Tibial nerve (tissue), 4 donors: ENCODE measurements around the gene AVEN. TPM values are rescaled to one million over a fixed set of nuclear protein-coding genes. Genes with fewer than 3 reads are reported as not detected.

Experiments used
- DNase-seq, 2 donors: peaks; one replicate each; pipeline ENCODE4 v3.0.0-alpha.2; 2019; ENCODE audit warnings: low spot score in 2 of 2
- H3K27ac ChIP-seq, 4 donors: fragments of 200-600 bp; sonication (generic) in 3 of 4; one replicate each; pipeline ENCODE4 v1.5.1; 2017 to 2019; ENCODE audit warnings: mild to moderate bottlenecking in 1 of 4
- H3K27me3 ChIP-seq, 2 donors: fragments of 200-600 bp; sonication (generic) in 1 of 2; one replicate each; pipeline versions ENCODE4 v1.5.1 to v1.6.0; 2017 to 2019
- H3K36me3 ChIP-seq, 3 donors: fragments of 200-600 bp; sonication (generic); one replicate each; pipeline ENCODE4 v1.5.1; 2018 to 2019
- H3K4me1 ChIP-seq, 4 donors: fragments of 200-600 bp; sonication (generic) in 3 of 4; one replicate each; pipeline ENCODE4 v1.5.1; 2017 to 2019
- H3K4me3 ChIP-seq, 4 donors: fragments of 200-600 bp; sonication (generic) in 3 of 4; one replicate each; pipeline ENCODE4 v1.5.1; 2017 to 2019; ENCODE audit warnings: mild to moderate bottlenecking in 1 of 4, moderate library complexity in 1 of 4
- H3K9me3 ChIP-seq, 4 donors: fragments of 200-600 bp; sonication (generic) in 3 of 4; one replicate each; pipeline ENCODE4 v1.5.1; 2017 to 2019
- EP300 ChIP-seq, 2 donors: sonication (generic); formaldehyde crosslinking; IDR thresholded peaks; one replicate each; pipeline ENCODE4 v1.6.1; 2017; ENCODE audit warnings: antibody characterized with exemption in 2 of 2, mild to moderate bottlenecking in 1 of 2
- POLR2A ChIP-seq, 2 donors: fragments of 450-650 bp; IDR thresholded peaks; one replicate each; pipeline ENCODE4 v1.6.1; 2017; ENCODE audit warnings: antibody characterized with exemption in 2 of 2, mild to moderate bottlenecking in 2 of 2, moderate library complexity in 2 of 2
- WGBS, 2 donors: methylation state at CpG; one replicate each; pipeline ENCODE4 v1.1.5; 2018; 5-methylcytosine and 5-hydroxymethylcytosine counted together
- total RNA-seq, 4 donors: library from RNA; depleted of rRNA; stranded (reverse); fragments of >200 nt; gene quantifications; one replicate each; pipeline ENCODE4 v1.1.0, GENCODE V29; 2016
- TF ChIP-seq, protein P1 (sequence below), 5 experiments: fragments of 200-600 bp in 3 of 5; fragments of 450-650 bp in 2 of 5; sonication (generic) in 3 of 5; IDR thresholded peaks; one replicate each; pipeline ENCODE4 v1.5.1; 2016 to 2019; ENCODE audit warnings: antibody characterized with exemption in 5 of 5, mild to moderate bottlenecking in 3 of 5, moderate library complexity in 2 of 5

Gene AVEN, protein sequence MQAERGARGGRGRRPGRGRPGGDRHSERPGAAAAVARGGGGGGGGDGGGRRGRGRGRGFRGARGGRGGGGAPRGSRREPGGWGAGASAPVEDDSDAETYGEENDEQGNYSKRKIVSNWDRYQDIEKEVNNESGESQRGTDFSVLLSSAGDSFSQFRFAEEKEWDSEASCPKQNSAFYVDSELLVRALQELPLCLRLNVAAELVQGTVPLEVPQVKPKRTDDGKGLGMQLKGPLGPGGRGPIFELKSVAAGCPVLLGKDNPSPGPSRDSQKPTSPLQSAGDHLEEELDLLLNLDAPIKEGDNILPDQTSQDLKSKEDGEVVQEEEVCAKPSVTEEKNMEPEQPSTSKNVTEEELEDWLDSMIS
- 10 to 100 TPM; 14.9 to 34.8 (median 25.5) TPM for total RNA-seq

DNA sequence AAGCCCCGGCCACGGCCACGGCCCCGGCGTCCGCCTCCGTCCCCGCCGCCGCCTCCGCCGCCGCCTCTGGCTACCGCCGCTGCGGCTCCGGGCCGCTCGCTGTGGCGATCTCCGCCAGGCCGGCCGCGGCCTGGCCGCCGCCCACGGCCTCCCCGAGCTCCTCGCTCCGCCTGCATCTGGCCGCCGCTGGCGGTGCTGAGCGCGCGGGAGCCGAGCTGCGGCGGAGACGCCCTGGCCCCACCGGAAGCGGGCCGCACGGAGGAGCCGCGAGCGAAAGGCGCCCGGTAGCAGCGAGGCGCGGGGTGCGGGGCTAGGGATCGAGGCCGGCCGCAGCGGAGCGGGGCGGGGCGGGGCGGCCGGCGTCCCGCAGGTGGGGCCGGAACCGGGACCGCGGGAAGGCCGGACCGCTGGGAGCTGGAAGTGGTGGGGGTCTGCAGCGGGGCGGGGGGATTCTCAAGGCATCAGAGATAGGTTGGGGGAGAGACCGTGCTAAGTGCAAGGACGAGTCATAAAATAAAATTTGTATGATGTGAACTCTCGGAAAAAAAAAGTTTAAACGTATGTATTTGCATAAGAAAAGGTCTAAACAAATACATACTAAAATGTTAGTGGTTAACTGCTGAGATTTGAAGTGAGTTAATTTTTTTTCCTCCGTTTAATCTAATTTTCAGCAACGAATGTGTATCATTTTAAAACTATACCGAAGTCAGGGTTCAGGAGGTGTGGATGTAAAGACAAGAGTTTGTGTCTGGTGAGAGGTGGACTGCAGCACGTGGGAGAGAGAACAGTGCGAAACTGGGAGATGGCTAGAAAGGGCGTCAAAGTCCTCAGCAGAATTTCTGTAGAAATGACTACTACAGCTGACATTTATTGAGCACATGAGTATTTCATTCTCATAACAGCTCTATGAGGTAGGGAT is at the start of gene AVEN:
Gene AVEN (minus strand): TSS at position 334 of the 919 bp plus-strand sequence. CDS start 158 bp downstream, at position 176.
- WGBS, 2 donors, result 1 to 4% methylated on average over 15 to 57 of the region's 82 CpGs
- no peaks in the 10 kb centered on the region for H3K36me3 ChIP-seq
- H3K4me3 ChIP-seq, result peak within 1 kb of the TSS; percentile 62 to 89 (median 80)
- peak within 1 kb of the TSS; percentile 89 to 93 (median 90) for H3K27ac ChIP-seq
- TF ChIP-seq EP300 (IDR thresholded peaks at IDR 0.05) (no peak), POLR2A (IDR thresholded peaks at IDR 0.05) (no peak)
- TF ChIP-seq, protein P1, sequence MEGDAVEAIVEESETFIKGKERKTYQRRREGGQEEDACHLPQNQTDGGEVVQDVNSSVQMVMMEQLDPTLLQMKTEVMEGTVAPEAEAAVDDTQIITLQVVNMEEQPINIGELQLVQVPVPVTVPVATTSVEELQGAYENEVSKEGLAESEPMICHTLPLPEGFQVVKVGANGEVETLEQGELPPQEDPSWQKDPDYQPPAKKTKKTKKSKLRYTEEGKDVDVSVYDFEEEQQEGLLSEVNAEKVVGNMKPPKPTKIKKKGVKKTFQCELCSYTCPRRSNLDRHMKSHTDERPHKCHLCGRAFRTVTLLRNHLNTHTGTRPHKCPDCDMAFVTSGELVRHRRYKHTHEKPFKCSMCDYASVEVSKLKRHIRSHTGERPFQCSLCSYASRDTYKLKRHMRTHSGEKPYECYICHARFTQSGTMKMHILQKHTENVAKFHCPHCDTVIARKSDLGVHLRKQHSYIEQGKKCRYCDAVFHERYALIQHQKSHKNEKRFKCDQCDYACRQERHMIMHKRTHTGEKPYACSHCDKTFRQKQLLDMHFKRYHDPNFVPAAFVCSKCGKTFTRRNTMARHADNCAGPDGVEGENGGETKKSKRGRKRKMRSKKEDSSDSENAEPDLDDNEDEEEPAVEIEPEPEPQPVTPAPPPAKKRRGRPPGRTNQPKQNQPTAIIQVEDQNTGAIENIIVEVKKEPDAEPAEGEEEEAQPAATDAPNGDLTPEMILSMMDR (IDR thresholded peaks at IDR 0.05), result peak in 1 of 5 experiments; percentile 0
- H3K9me3 ChIP-seq, result no peaks in the 10 kb centered on the region
- no peaks in the 10 kb centered on the region for H3K27me3 ChIP-seq
- no peak for DNase-seq
- peaks cover 0 to 18% (median 7%) of the 10 kb centered on the region in 4 donors for H3K4me1 ChIP-seq

DNA sequence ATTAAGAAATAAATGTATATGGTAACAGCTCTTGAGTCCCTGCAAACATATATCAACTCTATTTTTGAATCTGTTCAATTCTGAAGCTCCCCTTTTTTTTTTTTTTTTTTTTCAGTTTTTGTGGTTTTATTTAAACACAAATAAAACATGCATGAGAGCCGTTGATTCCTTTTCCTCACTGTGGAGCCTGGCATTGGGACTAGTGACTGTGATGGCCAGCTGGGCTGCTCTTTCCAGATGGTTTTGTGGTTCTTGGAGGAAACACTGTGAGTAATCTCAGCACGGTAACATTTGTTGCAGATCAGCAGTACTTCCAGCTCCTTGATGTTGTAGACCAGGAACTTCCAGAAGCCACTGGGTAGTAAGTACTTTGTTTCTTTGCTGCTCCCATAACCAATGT is 46.7 kb upstream of the AVEN start:
- TF ChIP-seq, protein P1 (IDR thresholded peaks at IDR 0.05), result no peak
- TF ChIP-seq POLR2A (IDR thresholded peaks at IDR 0.05) (no peak), EP300 (IDR thresholded peaks at IDR 0.05) (no peak)
- no peak for DNase-seq
- Histone ChIP-seq H3K4me3 (no peak overlapping the region), H3K9me3 (no peaks in the 10 kb centered on the region), H3K27ac (no peak overlapping the region), H3K4me1 (no peaks in the 10 kb centered on the region), H3K27me3 (no peaks in the 10 kb centered on the region), H3K36me3 (peaks cover 0 to 80% (median 0%) of the 10 kb centered on the region in 3 donors)
- WGBS, 2 donors, result 78 to 93% methylated on average over 2 of the region's 2 CpGs

DNA sequence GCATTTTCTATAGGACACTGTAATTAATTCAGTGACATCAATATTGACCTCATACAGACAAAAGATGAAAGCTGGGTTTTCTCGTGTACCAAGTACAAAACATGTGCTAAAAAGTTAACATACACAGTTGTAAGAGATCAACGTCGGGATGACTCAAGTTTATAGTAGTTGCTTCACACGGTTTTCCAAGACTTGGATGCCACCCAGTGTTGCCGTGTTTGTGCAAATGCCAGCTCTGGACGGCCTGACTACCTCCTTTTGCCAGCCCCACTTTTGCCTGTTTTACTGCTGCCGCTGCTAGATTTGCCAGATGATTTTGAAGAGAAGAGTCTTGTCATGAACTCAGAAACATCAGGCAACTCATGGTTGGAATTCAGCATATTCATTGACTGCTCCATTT is 45.1 kb upstream of the AVEN start:
- H3K9me3 ChIP-seq, result no peaks in the 10 kb centered on the region
- H3K4me1 ChIP-seq, result no peaks in the 10 kb centered on the region
- 70 to 73% methylated on average over 7 of the region's 7 CpGs for WGBS, 2 donors
- H3K4me3 ChIP-seq, result no peak overlapping the region
- peaks cover 0 to 65% (median 0%) of the 10 kb centered on the region in 3 donors for H3K36me3 ChIP-seq
- H3K27me3 ChIP-seq, result no peaks in the 10 kb centered on the region
- no peak for DNase-seq
- no peak overlapping the region for H3K27ac ChIP-seq
- TF ChIP-seq, protein P1 (IDR thresholded peaks at IDR 0.05), result no peak
- TF ChIP-seq POLR2A (IDR thresholded peaks at IDR 0.05) (no peak), EP300 (IDR thresholded peaks at IDR 0.05) (no peak)

DNA sequence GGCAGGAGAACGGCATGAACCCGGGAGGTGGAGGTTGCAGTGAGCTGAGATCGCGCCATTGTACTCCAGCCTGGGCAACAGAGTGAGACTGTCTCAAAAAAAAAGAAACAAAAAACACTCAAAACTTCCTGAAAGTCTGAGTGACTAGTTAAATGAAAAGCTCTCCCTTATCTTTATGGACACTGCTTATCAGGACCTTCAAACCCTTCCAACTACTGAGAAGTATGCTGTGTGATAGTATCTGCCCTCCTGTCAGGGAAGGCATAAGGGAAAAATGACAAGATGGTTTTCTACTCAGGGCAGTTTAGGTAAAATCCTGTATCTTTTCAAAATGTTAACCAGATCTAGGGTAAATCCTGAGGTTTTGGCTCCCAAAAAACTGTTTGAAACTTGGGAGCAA is 40.9 kb upstream of the AVEN start:
- Histone ChIP-seq H3K9me3 (no peaks in the 10 kb centered on the region), H3K27ac (no peak overlapping the region), H3K4me1 (no peaks in the 10 kb centered on the region), H3K36me3 (peaks cover 0 to 34% (median 0%) of the 10 kb centered on the region in 3 donors), H3K4me3 (no peak overlapping the region), H3K27me3 (no peaks in the 10 kb centered on the region)
- no peak for DNase-seq
- no peak for TF ChIP-seq EP300 (IDR thresholded peaks at IDR 0.05)
- TF ChIP-seq POLR2A (IDR thresholded peaks at IDR 0.05), result no peak
- TF ChIP-seq, protein P1 (IDR thresholded peaks at IDR 0.05), result no peak
- 94 to 95% methylated on average over 4 of the region's 4 CpGs for WGBS, 2 donors
